WTC11 (cell line): Measurements from ENCODE around the gene RTN3. TPM values are rescaled to one million over a fixed set of nuclear protein-coding genes. Genes with fewer than 3 reads are reported as not detected.

Source experiments
- ATAC-seq: fragments of 200-7000 bp; cut with Tn5 transposase; 2 replicates; pipeline ENCODE4 v1.10.0; 2021; ENCODE audit warnings: mild to moderate bottlenecking, moderate library complexity
- CTCF ChIA-PET: fragments of 300-600 bp; sonication (Branson Sonifier 250); formaldehyde crosslinking; loops from one replicate; lab custom pipeline; 2021; ENCODE audit warnings: antibody characterized with exemption; lab: Charles Lee
- POLR2A ChIA-PET: fragments of 350-600 bp; sonication (Branson Sonifier 250); formaldehyde crosslinking; loops from one replicate; lab custom pipeline; 2021; ENCODE audit warnings: antibody characterized with exemption; lab: Charles Lee
- DNase-seq: peaks from one replicate; pipeline ENCODE4 v3.0.0; 2021; ENCODE audit warnings: low spot score
- H3K27ac Mint-ChIP-seq: 2 replicates; pipeline ENCODE4 v1.8.0; 2021; ENCODE audit warnings: mixed read lengths
- H3K27me3 Mint-ChIP-seq: 2 replicates; pipeline ENCODE4 v1.8.0; 2021; ENCODE audit warnings: low read depth, mild to moderate bottlenecking, moderate library complexity, mixed read lengths
- H3K36me3 Mint-ChIP-seq: 2 replicates; pipeline ENCODE4 v1.8.0; 2021; ENCODE audit warnings: mixed read lengths
- H3K4me1 Mint-ChIP-seq: 2 replicates; pipeline ENCODE4 v1.8.0; 2022; ENCODE audit warnings: mixed read lengths
- H3K4me3 Mint-ChIP-seq: 2 replicates; pipeline ENCODE4 v1.8.0; 2021; ENCODE audit warnings: mild to moderate bottlenecking, moderate library complexity, mixed read lengths
- H3K9me3 Mint-ChIP-seq: 2 replicates; pipeline ENCODE4 v1.8.0; 2021; ENCODE audit warnings: mixed read lengths
- ETV6 ChIP-seq: sonication (generic); formaldehyde crosslinking; IDR thresholded peaks from 2 replicates; pipeline ENCODE4 v1.8.1; 2022; ENCODE audit warnings: mild to moderate bottlenecking, missing genetic modification reagents
- FOXK1 ChIP-seq: sonication (generic); formaldehyde crosslinking; IDR thresholded peaks from 2 replicates; pipeline ENCODE4 v1.8.0; 2022; ENCODE audit warnings: mild to moderate bottlenecking, moderate library complexity, missing genetic modification reagents
- GABPB1 ChIP-seq: sonication (generic); formaldehyde crosslinking; IDR thresholded peaks from 2 replicates; pipeline ENCODE4 v1.8.1; 2023; ENCODE audit warnings: mild to moderate bottlenecking, missing genetic modification reagents
- MXD4 ChIP-seq: fragments of 250-450 bp; sonication (Bioruptor Pico); IDR thresholded peaks from 2 replicates; pipeline ENCODE4 v1.8.0; 2021; ENCODE audit warnings: mild to moderate bottlenecking, moderate library complexity, borderline replicate concordance
- NFYB ChIP-seq: sonication (generic); formaldehyde crosslinking; conservative IDR thresholded peaks from 2 replicates; pipeline ENCODE4 v1.8.0; 2022; ENCODE audit warnings: low read depth, missing genetic modification reagents
- OVOL2 ChIP-seq: fragments of 250-450 bp; sonication (Bioruptor Pico); IDR thresholded peaks from 2 replicates; pipeline ENCODE4 v1.9.0; 2021; ENCODE audit warnings: mild to moderate bottlenecking, borderline replicate concordance
- ZBTB21 ChIP-seq: sonication (generic); formaldehyde crosslinking; IDR thresholded peaks from 2 replicates; pipeline ENCODE4 v1.8.1; 2023; ENCODE audit warnings: mild to moderate bottlenecking, missing genetic modification reagents, borderline replicate concordance
- ZNF416 ChIP-seq: fragments of 250-450 bp; sonication (Bioruptor Pico); IDR thresholded peaks from 2 replicates; pipeline ENCODE4 v1.9.0; 2021; ENCODE audit warnings: mild to moderate bottlenecking, inconsistent platforms
- ZNF671 ChIP-seq: fragments of 250-450 bp; sonication (Bioruptor Pico); IDR thresholded peaks from 2 replicates; pipeline ENCODE4 v1.8.0; 2021; ENCODE audit warnings: mild to moderate bottlenecking
- total RNA-seq: library from RNA; stranded (reverse); gene quantifications from 3 replicates; pipeline ENCODE4 v1.2.3, GENCODE V29; 2021
- TF ChIP-seq, protein P1 (sequence below): sonication (generic); formaldehyde crosslinking; IDR thresholded peaks from 2 replicates; pipeline ENCODE4 v1.8.0; 2023; ENCODE audit warnings: mild to moderate bottlenecking, missing genetic modification reagents
- TF ChIP-seq, protein P2 (sequence below): sonication (generic); formaldehyde crosslinking; IDR thresholded peaks from 2 replicates; pipeline ENCODE4 v1.8.1; 2023; ENCODE audit warnings: mild to moderate bottlenecking, moderate library complexity, missing genetic modification reagents
- TF ChIP-seq, protein P3 (sequence below): fragments of 250-450 bp; sonication (Bioruptor Pico); IDR thresholded peaks from 2 replicates; pipeline ENCODE4 v1.9.0; 2021; ENCODE audit warnings: mild to moderate bottlenecking
- TF ChIP-seq, protein P4 (sequence below): sonication (generic); formaldehyde crosslinking; IDR thresholded peaks from 2 replicates; pipeline ENCODE4 v1.8.0; 2022; ENCODE audit warnings: missing genetic modification reagents

Gene RTN3
- total RNA-seq, 1 experiment from 2014 or later, result 159 TPM

DNA sequence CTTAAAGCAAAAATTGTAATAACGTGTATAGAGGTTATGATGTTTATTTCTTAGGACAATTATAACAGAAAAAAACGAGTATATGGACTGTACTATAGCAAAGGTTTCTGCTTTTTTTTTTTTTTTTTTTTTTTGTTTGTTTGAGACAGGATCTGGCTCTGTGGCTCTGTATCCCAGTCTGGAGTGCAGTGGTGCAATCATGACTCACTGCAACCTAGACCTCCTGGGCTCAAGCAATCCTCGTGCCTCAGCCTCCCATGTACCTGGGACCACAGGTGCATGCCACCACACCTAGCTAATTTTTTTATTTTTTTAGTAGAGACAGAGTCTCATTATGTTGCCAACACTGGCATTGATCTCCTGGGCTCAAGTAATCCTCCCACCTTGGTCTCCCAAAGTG, 48.0 kb downstream of the RTN3 start (continued):
- TF ChIP-seq, protein P1, sequence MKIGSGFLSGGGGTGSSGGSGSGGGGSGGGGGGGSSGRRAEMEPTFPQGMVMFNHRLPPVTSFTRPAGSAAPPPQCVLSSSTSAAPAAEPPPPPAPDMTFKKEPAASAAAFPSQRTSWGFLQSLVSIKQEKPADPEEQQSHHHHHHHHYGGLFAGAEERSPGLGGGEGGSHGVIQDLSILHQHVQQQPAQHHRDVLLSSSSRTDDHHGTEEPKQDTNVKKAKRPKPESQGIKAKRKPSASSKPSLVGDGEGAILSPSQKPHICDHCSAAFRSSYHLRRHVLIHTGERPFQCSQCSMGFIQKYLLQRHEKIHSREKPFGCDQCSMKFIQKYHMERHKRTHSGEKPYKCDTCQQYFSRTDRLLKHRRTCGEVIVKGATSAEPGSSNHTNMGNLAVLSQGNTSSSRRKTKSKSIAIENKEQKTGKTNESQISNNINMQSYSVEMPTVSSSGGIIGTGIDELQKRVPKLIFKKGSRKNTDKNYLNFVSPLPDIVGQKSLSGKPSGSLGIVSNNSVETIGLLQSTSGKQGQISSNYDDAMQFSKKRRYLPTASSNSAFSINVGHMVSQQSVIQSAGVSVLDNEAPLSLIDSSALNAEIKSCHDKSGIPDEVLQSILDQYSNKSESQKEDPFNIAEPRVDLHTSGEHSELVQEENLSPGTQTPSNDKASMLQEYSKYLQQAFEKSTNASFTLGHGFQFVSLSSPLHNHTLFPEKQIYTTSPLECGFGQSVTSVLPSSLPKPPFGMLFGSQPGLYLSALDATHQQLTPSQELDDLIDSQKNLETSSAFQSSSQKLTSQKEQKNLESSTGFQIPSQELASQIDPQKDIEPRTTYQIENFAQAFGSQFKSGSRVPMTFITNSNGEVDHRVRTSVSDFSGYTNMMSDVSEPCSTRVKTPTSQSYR (CRISPR knock-in tag), result no peak
- TF ChIP-seq ZNF416 (CRISPR knock-in tag) (no peak), MXD4 (CRISPR knock-in tag) (no peak), FOXK1 (CRISPR knock-in tag) (no peak)
- TF ChIP-seq, protein P2, sequence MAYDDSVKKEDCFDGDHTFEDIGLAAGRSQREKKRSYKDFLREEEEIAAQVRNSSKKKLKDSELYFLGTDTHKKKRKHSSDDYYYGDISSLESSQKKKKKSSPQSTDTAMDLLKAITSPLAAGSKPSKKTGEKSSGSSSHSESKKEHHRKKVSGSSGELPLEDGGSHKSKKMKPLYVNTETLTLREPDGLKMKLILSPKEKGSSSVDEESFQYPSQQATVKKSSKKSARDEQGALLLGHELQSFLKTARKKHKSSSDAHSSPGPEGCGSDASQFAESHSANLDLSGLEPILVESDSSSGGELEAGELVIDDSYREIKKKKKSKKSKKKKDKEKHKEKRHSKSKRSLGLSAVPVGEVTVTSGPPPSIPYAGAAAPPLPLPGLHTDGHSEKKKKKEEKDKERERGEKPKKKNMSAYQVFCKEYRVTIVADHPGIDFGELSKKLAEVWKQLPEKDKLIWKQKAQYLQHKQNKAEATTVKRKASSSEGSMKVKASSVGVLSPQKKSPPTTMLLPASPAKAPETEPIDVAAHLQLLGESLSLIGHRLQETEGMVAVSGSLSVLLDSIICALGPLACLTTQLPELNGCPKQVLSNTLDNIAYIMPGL, result no peak
- TF ChIP-seq, protein P3, sequence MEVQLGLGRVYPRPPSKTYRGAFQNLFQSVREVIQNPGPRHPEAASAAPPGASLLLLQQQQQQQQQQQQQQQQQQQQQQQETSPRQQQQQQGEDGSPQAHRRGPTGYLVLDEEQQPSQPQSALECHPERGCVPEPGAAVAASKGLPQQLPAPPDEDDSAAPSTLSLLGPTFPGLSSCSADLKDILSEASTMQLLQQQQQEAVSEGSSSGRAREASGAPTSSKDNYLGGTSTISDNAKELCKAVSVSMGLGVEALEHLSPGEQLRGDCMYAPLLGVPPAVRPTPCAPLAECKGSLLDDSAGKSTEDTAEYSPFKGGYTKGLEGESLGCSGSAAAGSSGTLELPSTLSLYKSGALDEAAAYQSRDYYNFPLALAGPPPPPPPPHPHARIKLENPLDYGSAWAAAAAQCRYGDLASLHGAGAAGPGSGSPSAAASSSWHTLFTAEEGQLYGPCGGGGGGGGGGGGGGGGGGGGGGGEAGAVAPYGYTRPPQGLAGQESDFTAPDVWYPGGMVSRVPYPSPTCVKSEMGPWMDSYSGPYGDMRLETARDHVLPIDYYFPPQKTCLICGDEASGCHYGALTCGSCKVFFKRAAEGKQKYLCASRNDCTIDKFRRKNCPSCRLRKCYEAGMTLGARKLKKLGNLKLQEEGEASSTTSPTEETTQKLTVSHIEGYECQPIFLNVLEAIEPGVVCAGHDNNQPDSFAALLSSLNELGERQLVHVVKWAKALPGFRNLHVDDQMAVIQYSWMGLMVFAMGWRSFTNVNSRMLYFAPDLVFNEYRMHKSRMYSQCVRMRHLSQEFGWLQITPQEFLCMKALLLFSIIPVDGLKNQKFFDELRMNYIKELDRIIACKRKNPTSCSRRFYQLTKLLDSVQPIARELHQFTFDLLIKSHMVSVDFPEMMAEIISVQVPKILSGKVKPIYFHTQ (CRISPR knock-in tag), result no peak

DNA sequence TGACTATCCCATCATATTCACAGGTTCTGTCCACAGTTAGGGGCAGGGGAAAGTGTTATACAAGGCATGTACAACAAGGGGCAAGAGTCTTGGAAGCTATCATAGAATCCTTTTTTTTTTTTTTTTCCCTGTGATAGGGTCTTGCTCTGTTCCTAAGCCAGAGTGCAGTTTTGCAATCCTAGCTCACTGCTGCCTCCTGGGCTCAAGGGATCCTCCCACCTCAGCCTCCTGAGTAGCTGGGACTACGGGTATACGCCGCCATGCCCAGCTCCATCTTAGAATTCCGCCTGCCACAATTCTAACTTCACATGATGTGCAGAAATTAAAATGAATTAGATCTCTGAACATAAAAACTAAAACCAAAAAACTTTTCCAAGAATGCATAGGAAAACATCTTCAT, 55.6 kb downstream of the RTN3 start:
- Mint-ChIP-seq H3K27me3 (no peaks in the 10 kb centered on the region), H3K36me3 (no peaks in the 10 kb centered on the region), H3K4me3 (no peak overlapping the region), H3K9me3 (no peaks in the 10 kb centered on the region), H3K4me1 (peaks cover 6% of the 10 kb centered on the region), H3K27ac (peak overlapping the region; percentile 78; the same call in 1 of the 2 replicates)
- ChIA-PET CTCF (interaction anchor here (0.7 to 3.5 kb wide), 4 partner anchors 26 to 831 kb away, joined by 3 to 11 read pairs (median 4); partner anchors contain the start of gene ATL3), POLR2A (interaction anchor here (0.6 kb wide), 1 partner anchor 12 kb away, joined by 5 read pairs; no protein-coding TSS in a partner anchor)
- ATAC-seq (no peak), DNase-seq (no peak)
- TF ChIP-seq OVOL2 (CRISPR knock-in tag) (no peak), GABPB1 (CRISPR knock-in tag) (no peak), ZBTB21 (CRISPR knock-in tag) (no peak), NFYB (CRISPR knock-in tag) (no peak), ETV6 (CRISPR knock-in tag) (no peak), ZNF671 (CRISPR knock-in tag) (no peak)
- TF ChIP-seq, protein P4, sequence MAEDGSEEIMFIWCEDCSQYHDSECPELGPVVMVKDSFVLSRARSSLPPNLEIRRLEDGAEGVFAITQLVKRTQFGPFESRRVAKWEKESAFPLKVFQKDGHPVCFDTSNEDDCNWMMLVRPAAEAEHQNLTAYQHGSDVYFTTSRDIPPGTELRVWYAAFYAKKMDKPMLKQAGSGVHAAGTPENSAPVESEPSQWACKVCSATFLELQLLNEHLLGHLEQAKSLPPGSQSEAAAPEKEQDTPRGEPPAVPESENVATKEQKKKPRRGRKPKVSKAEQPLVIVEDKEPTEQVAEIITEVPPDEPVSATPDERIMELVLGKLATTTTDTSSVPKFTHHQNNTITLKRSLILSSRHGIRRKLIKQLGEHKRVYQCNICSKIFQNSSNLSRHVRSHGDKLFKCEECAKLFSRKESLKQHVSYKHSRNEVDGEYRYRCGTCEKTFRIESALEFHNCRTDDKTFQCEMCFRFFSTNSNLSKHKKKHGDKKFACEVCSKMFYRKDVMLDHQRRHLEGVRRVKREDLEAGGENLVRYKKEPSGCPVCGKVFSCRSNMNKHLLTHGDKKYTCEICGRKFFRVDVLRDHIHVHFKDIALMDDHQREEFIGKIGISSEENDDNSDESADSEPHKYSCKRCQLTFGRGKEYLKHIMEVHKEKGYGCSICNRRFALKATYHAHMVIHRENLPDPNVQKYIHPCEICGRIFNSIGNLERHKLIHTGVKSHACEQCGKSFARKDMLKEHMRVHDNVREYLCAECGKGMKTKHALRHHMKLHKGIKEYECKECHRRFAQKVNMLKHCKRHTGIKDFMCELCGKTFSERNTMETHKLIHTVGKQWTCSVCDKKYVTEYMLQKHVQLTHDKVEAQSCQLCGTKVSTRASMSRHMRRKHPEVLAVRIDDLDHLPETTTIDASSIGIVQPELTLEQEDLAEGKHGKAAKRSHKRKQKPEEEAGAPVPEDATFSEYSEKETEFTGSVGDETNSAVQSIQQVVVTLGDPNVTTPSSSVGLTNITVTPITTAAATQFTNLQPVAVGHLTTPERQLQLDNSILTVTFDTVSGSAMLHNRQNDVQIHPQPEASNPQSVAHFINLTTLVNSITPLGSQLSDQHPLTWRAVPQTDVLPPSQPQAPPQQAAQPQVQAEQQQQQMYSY (CRISPR knock-in tag), result no peak
- TF ChIP-seq, protein P2, result no peak
